GM20000 (cell line): ENCODE results near the gene ANKS6.

Experiments used
- DNase-seq: peaks from one replicate; pipeline ENCODE4 v3.0.0; 2012; ENCODE audit warnings: low spot score
- CTCF ChIP-seq: IDR thresholded peaks from 2 replicates; pipeline ENCODE4 v1.5.1; 2012; ENCODE audit warnings: mild to moderate bottlenecking, control low read depth; ENCODE audit errors: extremely low read depth, missing control alignments

ANKS6 gene

DNA sequence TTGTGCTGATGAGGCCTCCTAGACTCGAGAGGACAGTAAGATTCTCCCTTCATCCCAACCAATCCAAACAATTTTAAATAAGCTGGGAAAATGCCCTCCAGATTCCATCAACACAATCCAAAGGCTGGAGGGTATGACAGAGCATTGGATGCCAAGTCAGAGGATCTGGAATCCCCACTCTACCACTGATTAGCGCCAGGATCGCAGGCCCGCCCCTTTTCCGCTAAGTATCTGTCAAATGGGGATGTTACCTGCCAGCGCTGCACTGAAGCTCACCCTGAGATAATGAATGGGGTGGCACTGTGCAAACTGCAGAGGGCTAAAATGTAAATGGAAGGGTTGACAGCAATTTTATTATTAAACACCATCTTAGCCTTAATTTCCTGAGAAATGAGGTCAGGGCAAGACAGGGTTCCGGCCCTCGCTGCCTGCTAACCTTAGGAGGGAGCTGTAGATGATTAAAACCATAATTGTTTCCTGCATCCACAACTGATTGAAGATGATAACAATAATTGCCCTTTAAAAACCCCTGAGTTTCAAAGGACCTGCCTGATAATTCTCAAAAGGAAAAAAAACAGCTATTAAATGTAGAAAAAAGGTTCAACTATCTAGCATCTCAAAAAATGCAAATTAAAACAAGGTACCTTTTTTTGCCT, 56.0 kb downstream of the ANKS6 start:
- no peak for DNase-seq
- TF ChIP-seq CTCF = no peak

- no peak for TF ChIP-seq CTCF
- DNase-seq = no peak
These were observed 57.6 kb downstream of the ANKS6 start for GRCh38 chr9:98738741-98739140.

DNA sequence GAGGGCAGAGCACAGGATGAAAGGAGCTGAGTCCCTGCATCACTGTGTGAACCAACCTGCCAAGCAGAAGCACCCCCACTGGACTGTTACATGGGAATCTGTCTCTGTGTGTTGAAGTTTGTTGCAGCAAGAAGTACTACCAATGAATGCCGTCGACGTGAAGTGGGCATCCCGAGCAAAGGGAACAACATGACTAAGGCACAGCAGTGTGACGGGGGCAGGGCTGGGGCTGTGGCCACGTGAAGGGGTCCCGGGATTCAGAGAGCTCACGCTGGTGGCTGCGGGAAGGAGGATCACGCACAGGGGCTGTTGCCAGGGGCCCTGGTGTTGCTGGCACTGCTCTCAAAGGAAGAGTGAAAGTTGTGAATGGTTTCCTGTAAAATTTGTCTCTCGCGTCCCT, 60.1 kb downstream of the ANKS6 start:
- TF ChIP-seq CTCF = no peak
- no peak for DNase-seq

GRCh38 chr9:98732801-98733200, 63.6 kb downstream of the ANKS6 start:
- DNase-seq = no peak
- TF ChIP-seq CTCF = no peak

DNA sequence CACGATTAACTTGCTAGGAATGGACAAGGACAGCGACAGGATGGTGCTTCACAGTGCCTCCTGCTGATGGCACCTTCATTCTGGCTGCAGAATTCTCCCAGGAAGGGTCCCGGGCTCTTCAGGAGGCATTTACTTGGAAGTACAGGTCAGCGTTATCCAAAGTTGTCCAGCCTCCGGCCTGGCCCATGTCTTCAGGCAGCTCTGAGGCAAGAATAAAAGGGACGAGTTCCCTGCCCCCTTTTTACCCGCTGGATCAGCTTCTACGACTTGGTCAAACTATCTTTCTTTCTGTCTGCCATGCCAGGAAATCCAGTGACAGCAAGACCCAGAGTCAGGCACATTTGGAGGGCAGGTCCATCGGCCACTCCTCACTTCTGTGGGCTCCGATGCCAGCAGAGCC, 64.3 kb downstream of the ANKS6 start:
- no peak for DNase-seq
- TF ChIP-seq CTCF = no peak

GRCh38 chr9:98730871-98731270, 65.5 kb downstream of the ANKS6 start:
- TF ChIP-seq CTCF = no peak
- DNase-seq = no peak

DNA sequence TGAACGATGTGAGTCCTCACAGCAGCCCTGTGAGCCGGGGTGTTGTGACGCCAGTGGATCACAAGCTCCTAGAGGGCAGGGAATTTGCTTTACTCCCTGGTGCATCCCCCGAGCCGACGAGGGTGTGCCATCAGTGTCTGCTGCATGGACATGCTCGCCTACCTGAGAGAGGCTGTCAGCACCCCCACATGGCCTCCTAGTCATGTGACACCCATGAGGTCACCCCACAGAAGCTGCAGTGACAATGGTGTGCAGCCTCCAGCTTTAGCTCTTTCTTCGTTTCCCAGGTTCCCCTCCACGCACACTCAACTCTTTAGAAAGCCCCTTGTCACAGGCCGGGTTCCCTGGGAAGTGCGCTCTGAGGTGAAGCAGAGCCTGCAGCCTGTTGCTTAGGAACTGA, 67.9 kb downstream of the ANKS6 start:
- no peak for TF ChIP-seq CTCF
- no peak for DNase-seq
